GM12864 (cell line): ENCODE results near the gene CRYBA4.
A peak's percentile ranks its signal among the peaks of the same experiment; 100 is the strongest.

Experiments used
- DNase-seq: peaks from one replicate; pipeline ENCODE4 v3.0.0-alpha.2; 2011; ENCODE audit warnings: low read depth
- H3K4me3 ChIP-seq: 2 replicates; pipeline ENCODE4 v1.5.1; 2011; ENCODE audit warnings: mild to moderate bottlenecking, low read depth, low read length, control low read depth
- CTCF ChIP-seq: IDR thresholded peaks from 2 replicates; pipeline ENCODE4 v1.5.1; 2011; ENCODE audit warnings: low read depth, mild to moderate bottlenecking, moderate library complexity, low read length, control low read depth, inconsistent platforms; ENCODE audit errors: missing control alignments

The CRYBA4 gene

GRCh38 chr22:26660356-26660755 is 38.6 kb downstream of the CRYBA4 start:
- H3K4me3 ChIP-seq = no peak overlapping the region
- no peak for TF ChIP-seq CTCF

GRCh38 chr22:26660961-26661578 is 39.3 kb downstream of the CRYBA4 start:
- DNase-seq = no peak
- no peak overlapping the region for H3K4me3 ChIP-seq
- no peak for TF ChIP-seq CTCF

More at GRCh38 chr22:26660356-26660755, 38.6 kb downstream of the CRYBA4 start:
- no peak for DNase-seq

GRCh38 chr22:26662160-26662559 is 40.4 kb downstream of the CRYBA4 start:
- no peak for DNase-seq

GRCh38 chr22:26663374-26663923 is 41.7 kb downstream of the CRYBA4 start:
- TF ChIP-seq CTCF = no peak
- DNase-seq = no peak
- H3K4me3 ChIP-seq = no peak overlapping the region

More at GRCh38 chr22:26662160-26662559, 40.4 kb downstream of the CRYBA4 start:
- no peak for TF ChIP-seq CTCF
- no peak overlapping the region for H3K4me3 ChIP-seq

- TF ChIP-seq CTCF = no peak
- DNase-seq = no peak
- no peak overlapping the region for H3K4me3 ChIP-seq
Measured at GRCh38 chr22:26665813-26666231, 44.1 kb downstream of the CRYBA4 start.

GRCh38 chr22:26667140-26667539 is 45.4 kb downstream of the CRYBA4 start:
- TF ChIP-seq CTCF = no peak
- H3K4me3 ChIP-seq = no peak overlapping the region
- no peak for DNase-seq

GRCh38 chr22:26669060-26669481 is 47.3 kb downstream of the CRYBA4 start:
- TF ChIP-seq CTCF = peak; percentile 63
- H3K4me3 ChIP-seq = no peak overlapping the region
- no peak for DNase-seq
